Heart left ventricle (tissue), 13 donors: ENCODE data around the gene ANO2.

Experiments used
- POLR2A ChIP-seq, 2 donors: fragments of 450-650 bp; IDR thresholded peaks; one replicate each; pipeline ENCODE4 v1.6.1; 2017; ENCODE audit warnings: antibody characterized with exemption in 2 of 2, mild to moderate bottlenecking in 2 of 2, moderate library complexity in 2 of 2
- TF ChIP-seq, protein P1 (sequence below), 12 donors: fragments of 200-600 bp; sonication (generic) in 4 of 12; IDR thresholded peaks; one replicate each; pipeline versions ENCODE4 v1.5.0 to v1.8.0; 2018 to 2022; ENCODE audit warnings: antibody characterized with exemption in 12 of 12, mild to moderate bottlenecking in 5 of 12
- donor health status: ischemic (EF 13 %, LVEDD 7.1; RV severe dilation, severe dysfunction).
- donor health status: DM: no; HTN: yes; CAD: no.
- donor health status: DM: no; HTN: no; CAD: no.
- donor health status: ischemic (EF 25% LVEDD 6.9; RV normal size, moderate dysfunction).
- donor health status: ischemic (EF 25% LVEDD 5.7; RV mildly dilated, moderate dysfunction).
- donor health status: ischemic (EF 35%, LVEDD 5.7; RV mildly dilated, moderate dysfunction).
- donor health status: nonischemic (EF 11% LVEDD 7.7; RV severe dilation, severe dysfunction).
- donor health status: DM: yes; HTN: yes; CAD: no.
- donor health status: PGD.
- donor health status: ischemic (EF 29% LVEDD 5.4; RV normal size, mild dysfunction).
- donor health status: nonischemic (EF 23%, LVEDD 6.1; RV moderate dilation, normal function).

DNA sequence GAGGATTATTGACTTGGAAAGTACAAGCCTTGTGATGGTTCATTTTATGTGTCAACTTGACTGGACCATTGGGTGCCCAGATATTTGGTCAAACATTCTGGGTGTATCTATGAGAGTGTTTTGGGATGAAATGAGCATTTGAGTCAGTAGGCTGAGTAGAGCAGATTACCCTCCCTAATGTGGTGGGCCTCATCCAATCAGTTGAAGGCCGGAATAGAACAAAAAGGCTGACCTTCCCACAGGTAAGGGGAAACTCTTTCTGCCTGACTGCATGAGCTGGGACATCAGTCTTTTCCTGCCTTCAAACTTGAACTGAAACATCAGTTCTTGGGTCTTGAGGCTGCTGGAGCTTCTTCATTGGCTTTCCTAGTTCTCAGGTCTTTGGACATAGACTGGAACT lies 98.1 kb downstream of the ANO2 start:
- no peak for TF ChIP-seq POLR2A (IDR thresholded peaks at IDR 0.05)
- TF ChIP-seq, protein P1, sequence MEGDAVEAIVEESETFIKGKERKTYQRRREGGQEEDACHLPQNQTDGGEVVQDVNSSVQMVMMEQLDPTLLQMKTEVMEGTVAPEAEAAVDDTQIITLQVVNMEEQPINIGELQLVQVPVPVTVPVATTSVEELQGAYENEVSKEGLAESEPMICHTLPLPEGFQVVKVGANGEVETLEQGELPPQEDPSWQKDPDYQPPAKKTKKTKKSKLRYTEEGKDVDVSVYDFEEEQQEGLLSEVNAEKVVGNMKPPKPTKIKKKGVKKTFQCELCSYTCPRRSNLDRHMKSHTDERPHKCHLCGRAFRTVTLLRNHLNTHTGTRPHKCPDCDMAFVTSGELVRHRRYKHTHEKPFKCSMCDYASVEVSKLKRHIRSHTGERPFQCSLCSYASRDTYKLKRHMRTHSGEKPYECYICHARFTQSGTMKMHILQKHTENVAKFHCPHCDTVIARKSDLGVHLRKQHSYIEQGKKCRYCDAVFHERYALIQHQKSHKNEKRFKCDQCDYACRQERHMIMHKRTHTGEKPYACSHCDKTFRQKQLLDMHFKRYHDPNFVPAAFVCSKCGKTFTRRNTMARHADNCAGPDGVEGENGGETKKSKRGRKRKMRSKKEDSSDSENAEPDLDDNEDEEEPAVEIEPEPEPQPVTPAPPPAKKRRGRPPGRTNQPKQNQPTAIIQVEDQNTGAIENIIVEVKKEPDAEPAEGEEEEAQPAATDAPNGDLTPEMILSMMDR (IDR thresholded peaks at IDR 0.05): no peak
